SKM-1 treated with dmso at 0.1 percent for 144 hours (cell line): Measurements from ENCODE around the gene FCSK.
"Not testable (repeated sequence)": the region's sequence is repeated elsewhere in the genome, so short reads cannot be mapped to it uniquely, and the experiment has no call there.

ENCODE experiments used
- DNase-seq: peaks from one replicate; lab custom pipeline; 2025; ENCODE audit not compliant: unreplicated experiment; lab: John Stamatoyannopoulos, UW

The FCSK gene

GRCh38 chr16:70522216-70523075 is 68.1 kb downstream of the FCSK start:
- no peak for DNase-seq

DNA sequence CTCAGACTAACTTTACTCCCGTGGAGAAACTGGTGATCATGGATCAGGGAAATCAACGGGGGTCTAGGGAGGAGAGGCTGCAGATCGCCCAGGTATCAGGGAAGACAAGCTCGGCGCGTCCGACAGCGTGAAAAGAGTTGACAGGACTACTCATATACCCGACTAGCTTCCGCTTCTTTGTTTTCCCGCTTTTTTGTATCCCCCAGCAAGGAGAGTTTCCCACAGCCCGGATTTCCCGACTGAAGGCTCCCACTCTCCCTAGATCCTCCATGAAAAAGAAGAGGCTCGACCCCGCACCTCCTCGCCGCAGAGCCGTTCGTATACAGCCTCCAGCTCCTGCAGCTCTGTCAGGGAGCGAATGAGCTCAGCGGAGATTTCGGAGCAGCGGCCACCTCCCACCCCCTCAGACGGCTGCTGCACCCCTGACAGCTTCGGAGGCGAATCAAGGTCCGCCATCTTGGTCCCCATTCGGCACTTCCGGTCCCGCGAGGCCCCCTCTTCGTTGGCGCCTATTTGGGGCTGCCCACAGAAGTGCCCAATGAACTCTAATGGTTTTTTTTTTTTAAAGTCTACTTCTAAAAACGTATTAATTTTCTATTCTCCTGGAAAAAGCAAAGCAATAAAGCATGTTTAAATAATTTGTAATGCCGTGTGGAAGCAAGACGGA is 68.8 kb downstream of the FCSK start, which contains the start of gene COG4:
COG4 (minus strand) TSS at position 479 of the 667 bp plus-strand sequence; CDS start at position 468, 11 bp downstream.
- DNase-seq: peak; percentile 82

GRCh38 chr16:70523743-70524398 is 69.5 kb downstream of the FCSK start, which contains the start of gene SF3B3:
SF3B3 (plus strand) TSS chr16:70523816; CDS start chr16:70526657, 2,841 bp downstream.
- peak; percentile 82 for DNase-seq

- not testable (repeated sequence) for DNase-seq
These were observed 70.0 kb downstream of the FCSK start for GRCh38 chr16:70524399-70524825.

DNA sequence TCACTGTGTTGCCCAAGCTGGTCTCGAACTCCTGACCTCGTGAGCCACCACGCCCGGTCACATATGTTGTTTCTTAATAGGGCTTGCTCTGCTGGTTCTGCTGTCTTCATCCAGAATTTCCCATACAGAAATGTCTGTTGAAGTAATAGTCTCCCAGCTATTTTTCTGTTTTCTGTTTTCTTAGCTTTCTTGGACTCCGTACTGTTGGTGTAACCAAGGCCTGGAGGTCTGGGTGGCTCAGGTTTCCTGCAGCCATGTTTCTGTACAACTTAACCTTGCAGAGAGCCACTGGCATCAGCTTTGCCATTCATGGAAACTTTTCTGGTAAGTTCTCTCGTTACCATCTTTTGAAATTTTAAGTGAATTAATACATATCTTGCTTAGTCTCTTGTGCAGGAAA is 72.0 kb downstream of the FCSK start:
- DNase-seq: no peak

GRCh38 chr16:70527315-70527996 is 73.1 kb downstream of the FCSK start:
- DNase-seq: no peak

- peak; percentile 23 for DNase-seq
These were observed 74.8 kb downstream of the FCSK start for GRCh38 chr16:70529051-70529777.
